NCI-H2107 (cell line): ENCODE measurements around the gene P2RY8.

Source experiments
- DNase-seq: peaks from one replicate; lab custom pipeline; 2025; lab: John Stamatoyannopoulos, UW

P2RY8 gene

DNA sequence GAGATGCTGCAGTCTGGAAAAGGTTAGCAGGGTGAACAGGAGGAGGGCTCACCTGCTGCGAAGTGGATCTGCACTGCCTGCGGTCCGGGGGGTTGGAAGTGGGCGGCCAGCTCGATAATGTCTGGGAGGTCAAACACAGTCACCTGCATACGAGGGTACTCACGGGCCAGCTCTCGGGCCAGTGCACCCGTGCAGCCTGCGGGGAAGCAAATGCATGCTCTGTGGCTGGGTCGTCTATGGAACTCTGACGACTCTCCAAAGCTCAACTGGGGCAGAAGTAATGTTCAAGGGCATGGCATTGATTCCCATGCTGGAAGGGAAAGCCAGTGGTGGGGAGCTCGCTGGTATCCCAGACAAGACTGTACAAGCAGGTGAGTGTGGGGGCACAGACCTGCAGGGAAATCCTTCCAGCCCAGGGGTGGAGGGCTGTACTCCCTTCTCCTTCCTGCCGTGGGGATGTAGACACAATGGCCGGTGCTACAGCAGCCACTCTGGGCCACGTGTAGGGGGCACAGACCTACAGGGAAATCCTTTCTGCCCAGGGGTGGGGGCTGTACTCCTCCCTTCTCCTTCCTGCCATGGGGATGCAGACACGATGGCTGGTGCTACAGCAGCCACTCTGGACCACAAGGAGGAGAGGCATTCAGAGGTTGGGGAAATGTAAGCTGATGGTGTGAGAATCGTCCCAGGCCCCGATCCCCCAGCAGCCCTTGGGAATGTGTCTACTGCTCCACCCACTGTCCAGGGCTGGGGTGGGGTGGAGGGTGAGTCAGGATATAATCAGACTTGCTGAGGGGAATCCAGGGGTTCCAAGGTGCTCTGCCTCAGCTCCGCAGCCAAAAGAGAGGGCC lies 118.8 kb downstream of the P2RY8 start:
- no peak for DNase-seq

DNA sequence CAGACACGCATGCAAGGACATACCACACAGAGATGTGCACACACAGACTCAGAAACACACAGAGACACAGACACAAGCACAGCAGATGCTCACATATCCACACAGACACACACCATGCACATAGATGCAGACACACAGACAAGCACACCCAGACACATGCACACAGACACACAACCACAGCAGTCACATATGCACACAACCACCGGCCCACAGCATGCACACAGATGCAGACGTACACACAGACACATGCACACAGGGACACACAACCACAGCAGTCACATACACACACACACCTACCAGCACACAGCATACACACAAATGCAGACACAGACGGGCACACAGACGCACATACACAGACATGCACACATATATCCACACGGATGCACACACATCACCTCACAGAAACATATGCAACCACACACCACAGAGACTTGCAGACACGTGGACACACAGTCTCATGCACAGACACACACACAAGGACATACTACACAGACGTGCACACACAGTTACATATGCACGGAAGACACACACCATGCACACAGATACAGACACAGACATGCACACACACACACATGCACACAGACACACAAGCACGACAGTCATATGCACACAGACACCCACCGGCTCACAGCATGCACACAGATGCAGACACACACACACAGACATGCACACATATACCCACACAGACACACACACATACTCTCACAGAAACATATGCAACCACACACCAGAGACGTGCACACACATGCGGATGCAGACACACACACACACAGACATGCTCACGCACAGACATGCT lies 119.8 kb downstream of the P2RY8 start:
- DNase-seq, result no peak

DNA sequence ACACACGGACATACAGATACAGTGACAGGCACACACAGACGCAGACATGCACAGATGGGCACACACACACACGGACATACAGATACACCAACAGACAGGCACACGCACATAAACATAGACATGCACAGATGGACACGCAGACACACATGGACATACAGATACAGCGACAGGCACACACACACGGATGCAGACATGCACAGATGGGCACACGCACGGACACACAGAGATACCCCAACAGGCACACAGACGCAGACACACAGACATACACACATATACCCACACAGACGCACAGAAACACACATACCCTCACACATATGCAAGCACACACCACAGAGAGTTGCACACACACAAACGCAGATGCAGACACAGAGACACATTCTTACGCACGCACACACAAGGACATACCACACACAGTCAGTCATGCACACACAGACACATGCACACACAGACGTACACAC lies 120.6 kb downstream of the P2RY8 start:
- DNase-seq, result no peak
